Loucy (cell line): ENCODE measurements around the gene BBX.

Source experiments
- EZH2phosphoT487 ChIP-seq: fragments of 200-600 bp; IDR thresholded peaks from 2 replicates; pipeline ENCODE4 v1.6.1; 2018; ENCODE audit warnings: antibody characterized with exemption, mild to moderate bottlenecking, moderate library complexity, borderline replicate concordance
- TF ChIP-seq, protein P1 (sequence below): fragments of 200-600 bp; sonication (generic); conservative IDR thresholded peaks from 2 replicates; pipeline ENCODE4 v1.5.1; 2014; ENCODE audit warnings: mild to moderate bottlenecking, antibody characterized with exemption, low read length

DNA sequence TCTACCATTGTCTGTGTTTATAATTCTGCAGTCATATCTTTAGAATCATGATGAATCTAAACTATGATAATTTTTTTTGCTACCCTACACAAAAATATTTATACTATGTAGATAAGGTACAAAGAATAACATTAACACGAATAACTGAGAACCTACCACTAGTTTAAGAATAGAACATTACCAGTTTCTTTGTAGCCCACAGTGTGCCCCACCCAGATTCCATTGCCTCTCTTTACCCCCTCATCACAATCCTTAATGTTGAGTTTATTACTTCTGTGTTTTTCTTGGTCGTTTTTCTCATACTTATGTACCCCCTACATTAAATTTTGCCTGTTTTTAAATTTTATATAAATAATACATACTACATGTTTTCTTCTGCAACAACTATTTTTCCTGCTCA, 140.5 kb downstream of the BBX start:
- TF ChIP-seq EZH2phosphoT487 = no peak
- TF ChIP-seq, protein P1, sequence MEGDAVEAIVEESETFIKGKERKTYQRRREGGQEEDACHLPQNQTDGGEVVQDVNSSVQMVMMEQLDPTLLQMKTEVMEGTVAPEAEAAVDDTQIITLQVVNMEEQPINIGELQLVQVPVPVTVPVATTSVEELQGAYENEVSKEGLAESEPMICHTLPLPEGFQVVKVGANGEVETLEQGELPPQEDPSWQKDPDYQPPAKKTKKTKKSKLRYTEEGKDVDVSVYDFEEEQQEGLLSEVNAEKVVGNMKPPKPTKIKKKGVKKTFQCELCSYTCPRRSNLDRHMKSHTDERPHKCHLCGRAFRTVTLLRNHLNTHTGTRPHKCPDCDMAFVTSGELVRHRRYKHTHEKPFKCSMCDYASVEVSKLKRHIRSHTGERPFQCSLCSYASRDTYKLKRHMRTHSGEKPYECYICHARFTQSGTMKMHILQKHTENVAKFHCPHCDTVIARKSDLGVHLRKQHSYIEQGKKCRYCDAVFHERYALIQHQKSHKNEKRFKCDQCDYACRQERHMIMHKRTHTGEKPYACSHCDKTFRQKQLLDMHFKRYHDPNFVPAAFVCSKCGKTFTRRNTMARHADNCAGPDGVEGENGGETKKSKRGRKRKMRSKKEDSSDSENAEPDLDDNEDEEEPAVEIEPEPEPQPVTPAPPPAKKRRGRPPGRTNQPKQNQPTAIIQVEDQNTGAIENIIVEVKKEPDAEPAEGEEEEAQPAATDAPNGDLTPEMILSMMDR = no peak
